HG02642 (cell line): Measurements from ENCODE around the gene KCNK16.

Experiments
- ATAC-seq: cut with Tn5 transposase; IDR thresholded peaks from one replicate; pipeline ENCODE4 v1.9.1; 2021; ENCODE audit warnings: mild to moderate bottlenecking; ENCODE audit not compliant: unreplicated experiment, poor library complexity

KCNK16 gene

GRCh38 chr6:39342692-39343395 lies 20.3 kb upstream of the KCNK16 start:
- peak; percentile 48 for ATAC-seq

- ATAC-seq = no peak
Measured at GRCh38 chr6:39341937-39342336, 19.4 kb upstream of the KCNK16 start.

GRCh38 chr6:39341352-39341751 lies 18.9 kb upstream of the KCNK16 start:
- ATAC-seq = no peak

GRCh38 chr6:39339868-39340550 lies 17.5 kb upstream of the KCNK16 start:
- ATAC-seq = no peak

GRCh38 chr6:39339096-39339867 lies 16.8 kb upstream of the KCNK16 start:
- no peak for ATAC-seq

GRCh38 chr6:39338397-39338796 lies 15.9 kb upstream of the KCNK16 start:
- ATAC-seq = no peak

GRCh38 chr6:39335780-39336545 lies 13.5 kb upstream of the KCNK16 start:
- no peak for ATAC-seq

GRCh38 chr6:39333644-39334438 lies 11.3 kb upstream of the KCNK16 start:
- no peak for ATAC-seq

- no peak for ATAC-seq
Measured at GRCh38 chr6:39330476-39330875, 8.0 kb upstream of the KCNK16 start.

- peak; percentile 85 for ATAC-seq
Measured at GRCh38 chr6:39330057-39330456, 7.6 kb upstream of the KCNK16 start.

- no peak for ATAC-seq
Measured at GRCh38 chr6:39328066-39328465, 5.6 kb upstream of the KCNK16 start.

- ATAC-seq = no peak
Measured at GRCh38 chr6:39327507-39327906, 5.0 kb upstream of the KCNK16 start.

- ATAC-seq = no peak
Measured at GRCh38 chr6:39321761-39322160, 741 bp downstream of the KCNK16 start.

GRCh38 chr6:39320363-39320984 lies 2.0 kb downstream of the KCNK16 start:
- ATAC-seq = no peak

- no peak for ATAC-seq
Measured at GRCh38 chr6:39319621-39320362, 2.7 kb downstream of the KCNK16 start.

- ATAC-seq = no peak
Measured at GRCh38 chr6:39317256-39317655, 5.2 kb downstream of the KCNK16 start.

GRCh38 chr6:39314273-39314795 lies 8.2 kb downstream of the KCNK16 start, which contains the start of gene KCNK17:
TSS of gene KCNK17 (minus strand) at chr6:39314419. CDS start at chr6:39314320, 99 bp downstream.
- ATAC-seq = no peak

GRCh38 chr6:39313526-39314272 lies 8.8 kb downstream of the KCNK16 start:
- ATAC-seq = no peak
